GM23338 (cell line): ENCODE data around the gene ELN. TPM values are rescaled to one million over a fixed set of nuclear protein-coding genes. Genes with fewer than 3 reads are reported as not detected.

Source experiments
- ATAC-seq: fragments of 200-7000 bp; cut with Tn5 transposase; 3 replicates; pipeline ENCODE4 v1.9.1; 2020
- DNase-seq: peaks from one replicate; pipeline ENCODE4 v3.0.0-alpha.2; 2015; ENCODE audit warnings: low spot score
- H2AFZ ChIP-seq: fragments of 200-600 bp; sonication (generic); 2 replicates; pipeline ENCODE4 v1.8.0; 2016; ENCODE audit warnings: antibody characterized with exemption, mild to moderate bottlenecking, moderate library complexity
- H3F3A ChIP-seq: fragments of 200-600 bp; sonication (generic); replicated peaks from 2 replicates; pipeline ENCODE4 v1.8.0; 2017; ENCODE audit warnings: antibody characterized with exemption, mixed run types, low read depth
- H3K27ac ChIP-seq: fragments of 200-600 bp; sonication (generic); 2 replicates; pipeline ENCODE4 v1.6.1; 2016; ENCODE audit warnings: low read depth
- H3K27me3 ChIP-seq: fragments of 200-600 bp; sonication (generic); 2 replicates; pipeline ENCODE4 v1.8.0; 2016; ENCODE audit warnings: mild to moderate bottlenecking, mixed run types, moderate library complexity; ENCODE audit not compliant: insufficient read depth
- H3K36me3 ChIP-seq: fragments of 200-600 bp; sonication (generic); 2 replicates; pipeline ENCODE4 v1.8.0; 2016; ENCODE audit warnings: mild to moderate bottlenecking; ENCODE audit not compliant: insufficient read depth
- H3K4me1 ChIP-seq: fragments of 200-600 bp; sonication (generic); 2 replicates; pipeline ENCODE4 v1.8.0; 2016; ENCODE audit warnings: mild to moderate bottlenecking, moderate library complexity; ENCODE audit not compliant: insufficient read depth
- H3K4me2 ChIP-seq: fragments of 200-600 bp; sonication (generic); 2 replicates; pipeline ENCODE4 v1.7.1; 2017; ENCODE audit warnings: mixed run types
- H3K4me3 ChIP-seq: fragments of 200-600 bp; sonication (generic); 2 replicates; pipeline ENCODE4 v1.6.1; 2016; ENCODE audit warnings: mixed run types
- H3K79me2 ChIP-seq: fragments of 200-600 bp; sonication (generic); replicated peaks from 2 replicates; pipeline ENCODE4 v1.8.0; 2017; ENCODE audit warnings: mild to moderate bottlenecking; ENCODE audit not compliant: insufficient read depth
- H3K9me2 ChIP-seq: fragments of 200-600 bp; sonication (generic); 2 replicates; pipeline ENCODE4 v1.8.0; 2017; ENCODE audit not compliant: insufficient read depth
- H4K20me1 ChIP-seq: fragments of 200-600 bp; sonication (generic); replicated peaks from 2 replicates; pipeline ENCODE4 v1.8.0; 2017; ENCODE audit warnings: mild to moderate bottlenecking; ENCODE audit not compliant: insufficient read depth
- H3K27ac Mint-ChIP-seq: 2 replicates; pipeline ENCODE4 v1.8.0; 2020; ENCODE audit warnings: inconsistent platforms, mild to moderate bottlenecking, moderate library complexity, mixed read lengths
- H3K27me3 Mint-ChIP-seq: 3 replicates; pipeline ENCODE4 v1.8.0; 2022; ENCODE audit warnings: low read depth, mild to moderate bottlenecking, moderate library complexity, mixed read lengths, inconsistent platforms; ENCODE audit not compliant: insufficient read depth, poor library complexity
- H3K36me3 Mint-ChIP-seq: 3 replicates; pipeline ENCODE4 v1.8.0; 2021; ENCODE audit warnings: low read depth, mild to moderate bottlenecking, inconsistent platforms, moderate library complexity, mixed read lengths
- H3K4me1 Mint-ChIP-seq: 3 replicates; pipeline ENCODE4 v1.8.0; 2020; ENCODE audit warnings: mild to moderate bottlenecking, inconsistent platforms, mixed read lengths
- H3K4me3 Mint-ChIP-seq: 3 replicates; pipeline ENCODE4 v1.8.0; 2021; ENCODE audit warnings: moderate library complexity, mild to moderate bottlenecking, inconsistent platforms, mixed read lengths
- H3K9me3 Mint-ChIP-seq: 3 replicates; pipeline ENCODE4 v1.8.0; 2020; ENCODE audit warnings: moderate library complexity, mild to moderate bottlenecking, inconsistent platforms, mixed read lengths
- CREB1 ChIP-seq: fragments of 250-450 bp; sonication (Bioruptor Pico); IDR thresholded peaks from 2 replicates; pipeline ENCODE4 v1.5.0; 2020; ENCODE audit warnings: low read depth, mild to moderate bottlenecking, moderate library complexity
- NANOG ChIP-seq: IDR thresholded peaks from 2 replicates; pipeline ENCODE4 v1.6.1; 2016; ENCODE audit warnings: antibody characterized with exemption, borderline replicate concordance
- REST ChIP-seq: IDR thresholded peaks from one replicate; pipeline ENCODE4 v1.6.1; 2018; ENCODE audit warnings: antibody characterized with exemption; ENCODE audit not compliant: unreplicated experiment
- ZNF331 ChIP-seq: fragments of 250-450 bp; sonication (Bioruptor Pico); IDR thresholded peaks from 2 replicates; pipeline ENCODE4 v1.5.0; 2020; ENCODE audit warnings: low read depth, mild to moderate bottlenecking, moderate library complexity
- ZNF462 ChIP-seq: fragments of 250-450 bp; sonication (Bioruptor Pico); IDR thresholded peaks from 2 replicates; pipeline ENCODE4 v1.5.0; 2020; ENCODE audit warnings: mild to moderate bottlenecking, moderate library complexity
- polyA plus RNA-seq: library from polyadenylated mRNA; unstranded; fragments of >200 nt; fragmentation: Nextera tagmentation; extraction: Ambion mirVana; gene quantifications from 2 replicates; pipeline ENCODE4 v1.2.1, GENCODE V29; 2016
- total RNA-seq: library from RNA; depleted of rRNA; stranded (reverse); fragments of >200 nt; shearing (Covaris generic); gene quantifications from 2 replicates; pipeline ENCODE4 v1.2.3, GENCODE V29; 2014

ELN gene
- total and polyA plus RNA-seq, 2 experiments from 2014 or later: 1.1 to 5.6 TPM

- H3K27me3 ChIP-seq: no peaks in the 10 kb centered on the region
- no peak overlapping the region for H3K27ac ChIP-seq
- Mint-ChIP-seq H3K4me1 (peaks cover 24% of the 10 kb centered on the region), H3K9me3 (no peaks in the 10 kb centered on the region), H3K27me3 (peaks cover 18% of the 10 kb centered on the region), H3K27ac (no peak overlapping the region), H3K4me3 (no peak overlapping the region), H3K36me3 (no peaks in the 10 kb centered on the region)
- H3K4me2 ChIP-seq: no peak overlapping the region
- no peak overlapping the region for H3K4me3 ChIP-seq
- no peak for DNase-seq
- H4K20me1 ChIP-seq: no peaks in the 10 kb centered on the region
- H3K9me2 ChIP-seq: no peaks in the 10 kb centered on the region
- no peak overlapping the region for H2AFZ ChIP-seq
- H3K4me1 ChIP-seq: peaks cover 11% of the 10 kb centered on the region; the same call in 1 of the 2 replicates
- TF ChIP-seq CREB1 (CRISPR knock-in tag) (no peak), ZNF462 (no peak), NANOG (no peak), REST (no peak), ZNF331 (no peak)
- H3K36me3 ChIP-seq: no peaks in the 10 kb centered on the region
- ATAC-seq: no peak
- no peaks in the 10 kb centered on the region for H3K79me2 ChIP-seq
- H3F3A ChIP-seq: no peaks in the 10 kb centered on the region
Measured at GRCh38 chr7:74025146-74025545, 2.8 kb upstream of the ELN start.
